Natural killer cell (primary cell): ENCODE data around the gene PPP1R26. TPM values are rescaled to one million over a fixed set of nuclear protein-coding genes. Genes with fewer than 3 reads are reported as not detected.

Source experiments
- ATAC-seq, 3 donors: fragments of 150-1000 bp in 2 of 3; fragments of 200-7000 bp in 1 of 3; cut with Tn5 transposase; 1 replicate in 1 of 3; 2 replicates in 2 of 3; pipeline ENCODE4 v1.10.0; 2021; ENCODE audit warnings: mild to moderate bottlenecking in 2 of 3, moderate library complexity in 2 of 3
- DNase-seq, 2 donors: peaks; one replicate each; pipeline versions ENCODE4 v3.0.0 to v3.0.0-alpha.2; 2013 to 2021; ENCODE audit warnings: mixed read lengths in 1 of 2
- H3K27ac ChIP-seq: one replicate; pipeline ENCODE4 v1.5.1; 2013; ENCODE audit warnings: mild to moderate bottlenecking, low read length
- H3K27me3 ChIP-seq: one replicate; pipeline ENCODE4 v1.6.1; 2013; ENCODE audit warnings: low read length; ENCODE audit not compliant: control insufficient read depth, insufficient read depth
- H3K36me3 ChIP-seq: one replicate; pipeline ENCODE4 v1.6.1; 2013; ENCODE audit warnings: low read length; ENCODE audit not compliant: control insufficient read depth, insufficient read depth
- H3K4me1 ChIP-seq: one replicate; pipeline ENCODE4 v1.6.1; 2013; ENCODE audit warnings: low read length; ENCODE audit not compliant: control insufficient read depth, insufficient read depth
- H3K4me3 ChIP-seq: one replicate; pipeline ENCODE4 v1.5.1; 2013; ENCODE audit warnings: low read length
- H3K9me3 ChIP-seq: one replicate; pipeline ENCODE4 v1.6.1; 2013; ENCODE audit warnings: low read length; ENCODE audit not compliant: control insufficient read depth, insufficient read depth
- H3K27ac Mint-ChIP-seq, 2 donors: one replicate each; pipeline ENCODE4 v1.8.0; 2022; ENCODE audit warnings: mild to moderate bottlenecking in 2 of 2, mixed read lengths in 2 of 2, moderate library complexity in 1 of 2
- H3K27me3 Mint-ChIP-seq, 2 donors: one replicate each; pipeline ENCODE4 v1.8.0; 2022; ENCODE audit warnings: low read depth in 2 of 2, mixed read lengths in 2 of 2
- H3K36me3 Mint-ChIP-seq: one replicate; pipeline ENCODE4 v1.8.0; 2022; ENCODE audit warnings: mixed read lengths
- H3K4me1 Mint-ChIP-seq, 2 donors: one replicate each; pipeline ENCODE4 v1.8.0; 2022; ENCODE audit warnings: mixed read lengths in 2 of 2
- H3K4me3 Mint-ChIP-seq: one replicate; pipeline ENCODE4 v1.8.0; 2022; ENCODE audit warnings: mild to moderate bottlenecking, moderate library complexity, mixed read lengths
- H3K9me3 Mint-ChIP-seq, 2 donors: one replicate each; pipeline ENCODE4 v1.8.0; 2022; ENCODE audit warnings: mixed read lengths in 2 of 2
- WGBS: methylation state at CpG from one replicate; pipeline ENCODE4 v1.1.7; 2013; ENCODE audit warnings: missing lambda C conversion rate; ENCODE audit not compliant: insufficient coverage; 5-methylcytosine and 5-hydroxymethylcytosine counted together
- intact Hi-C: fragments of 100-400 bp; cut with micrococcal nuclease; formaldehyde crosslinking; loops from one replicate; pipeline ENCODE4 v1.14.2; 2022
- total RNA-seq, 4 donors: library from RNA; stranded (reverse); fragments of 120-200 nt in 1 of 4; gene quantifications; one replicate each; pipeline versions ENCODE4 v1.2.3 to v1.2.4, GENCODE V29; 2013 to 2022
- TF ChIP-seq, protein P1 (sequence below): fragments of 200-600 bp; IDR thresholded peaks from one replicate; pipeline ENCODE4 v1.8.0; 2022; ENCODE audit warnings: antibody characterized with exemption

PPP1R26 gene
- total RNA-seq, 3 donors from 2014 or later (not counting 1 experiment from before 2014, with no cell fraction given), result 3.2 to 5.3 (median 3.6) TPM

DNA sequence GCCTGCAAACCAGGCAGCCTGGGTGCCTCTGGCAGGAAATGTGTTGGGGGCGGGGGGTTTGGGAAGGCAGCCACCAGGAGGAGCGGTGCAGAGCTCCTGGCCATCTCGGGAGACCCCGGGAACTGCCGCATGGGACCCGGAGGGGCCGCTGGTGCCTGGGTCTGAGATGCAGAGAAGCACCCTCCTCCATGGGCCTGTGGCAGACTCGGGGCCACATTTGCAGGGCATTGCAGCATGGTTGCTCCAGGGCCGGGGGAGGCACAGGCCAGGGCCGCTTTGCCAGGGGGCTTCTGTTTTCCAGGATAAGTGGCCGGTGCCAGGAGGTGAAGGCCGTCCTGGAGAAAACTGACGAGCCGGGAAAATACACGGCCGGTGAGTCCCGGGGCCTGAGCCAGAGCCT, 43.3 kb downstream of the PPP1R26 start:
- no peak overlapping the region for H3K27ac Mint-ChIP-seq
- DNase-seq (peak in 1 of 2 donors; percentile 6), ATAC-seq (no peak)
- Histone ChIP-seq H3K9me3 (no peaks in the 10 kb centered on the region), H3K27me3 (no peaks in the 10 kb centered on the region), H3K4me3 (no peak overlapping the region), H3K27ac (no peak overlapping the region), H3K36me3 (no peaks in the 10 kb centered on the region), H3K4me1 (no peaks in the 10 kb centered on the region)
- H3K4me1 Mint-ChIP-seq, result no peaks in the 10 kb centered on the region
- no peak overlapping the region for H3K4me3 Mint-ChIP-seq
- H3K27me3 Mint-ChIP-seq, result peaks cover 3 to 7% of the 10 kb centered on the region in 2 donors
- WGBS, result 78% methylated on average over 17 of the region's 17 CpGs
- intact Hi-C loops, result no loop called here
- no peaks in the 10 kb centered on the region for H3K9me3 Mint-ChIP-seq
- TF ChIP-seq, protein P1, sequence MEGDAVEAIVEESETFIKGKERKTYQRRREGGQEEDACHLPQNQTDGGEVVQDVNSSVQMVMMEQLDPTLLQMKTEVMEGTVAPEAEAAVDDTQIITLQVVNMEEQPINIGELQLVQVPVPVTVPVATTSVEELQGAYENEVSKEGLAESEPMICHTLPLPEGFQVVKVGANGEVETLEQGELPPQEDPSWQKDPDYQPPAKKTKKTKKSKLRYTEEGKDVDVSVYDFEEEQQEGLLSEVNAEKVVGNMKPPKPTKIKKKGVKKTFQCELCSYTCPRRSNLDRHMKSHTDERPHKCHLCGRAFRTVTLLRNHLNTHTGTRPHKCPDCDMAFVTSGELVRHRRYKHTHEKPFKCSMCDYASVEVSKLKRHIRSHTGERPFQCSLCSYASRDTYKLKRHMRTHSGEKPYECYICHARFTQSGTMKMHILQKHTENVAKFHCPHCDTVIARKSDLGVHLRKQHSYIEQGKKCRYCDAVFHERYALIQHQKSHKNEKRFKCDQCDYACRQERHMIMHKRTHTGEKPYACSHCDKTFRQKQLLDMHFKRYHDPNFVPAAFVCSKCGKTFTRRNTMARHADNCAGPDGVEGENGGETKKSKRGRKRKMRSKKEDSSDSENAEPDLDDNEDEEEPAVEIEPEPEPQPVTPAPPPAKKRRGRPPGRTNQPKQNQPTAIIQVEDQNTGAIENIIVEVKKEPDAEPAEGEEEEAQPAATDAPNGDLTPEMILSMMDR, result no peak
- no peaks in the 10 kb centered on the region for H3K36me3 Mint-ChIP-seq

DNA sequence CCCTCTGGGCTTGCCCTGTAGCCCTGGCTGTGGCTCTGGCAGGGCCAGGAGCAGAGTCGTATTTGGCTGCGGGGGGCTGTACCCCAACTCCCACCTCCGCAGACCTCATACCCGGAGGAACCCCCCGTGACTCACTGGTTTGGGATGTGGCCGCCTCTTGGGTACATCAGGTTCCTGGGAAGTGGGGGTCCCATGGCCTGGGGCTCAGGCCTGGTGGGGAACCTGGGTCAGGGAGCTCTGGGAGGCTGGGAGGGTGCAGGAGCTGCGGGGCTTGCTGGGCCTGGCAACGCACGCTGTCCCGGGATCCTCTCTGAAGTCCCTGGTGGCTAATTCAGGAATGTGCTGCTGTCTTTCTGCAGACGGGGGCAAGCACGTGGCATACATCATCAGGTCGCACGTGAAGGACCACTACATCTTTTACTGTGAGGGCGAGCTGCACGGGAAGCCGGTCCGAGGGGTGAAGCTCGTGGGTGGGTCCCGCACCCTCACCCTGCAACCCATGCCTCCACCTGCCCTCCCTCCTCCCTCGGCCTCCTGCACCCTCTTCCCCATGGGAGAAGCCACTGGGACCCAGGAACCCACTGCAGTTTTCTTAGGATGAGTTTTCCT, 44.0 kb downstream of the PPP1R26 start:
- WGBS, result 90% methylated on average over 21 of the region's 21 CpGs
- no peak overlapping the region for H3K27ac Mint-ChIP-seq

DNA sequence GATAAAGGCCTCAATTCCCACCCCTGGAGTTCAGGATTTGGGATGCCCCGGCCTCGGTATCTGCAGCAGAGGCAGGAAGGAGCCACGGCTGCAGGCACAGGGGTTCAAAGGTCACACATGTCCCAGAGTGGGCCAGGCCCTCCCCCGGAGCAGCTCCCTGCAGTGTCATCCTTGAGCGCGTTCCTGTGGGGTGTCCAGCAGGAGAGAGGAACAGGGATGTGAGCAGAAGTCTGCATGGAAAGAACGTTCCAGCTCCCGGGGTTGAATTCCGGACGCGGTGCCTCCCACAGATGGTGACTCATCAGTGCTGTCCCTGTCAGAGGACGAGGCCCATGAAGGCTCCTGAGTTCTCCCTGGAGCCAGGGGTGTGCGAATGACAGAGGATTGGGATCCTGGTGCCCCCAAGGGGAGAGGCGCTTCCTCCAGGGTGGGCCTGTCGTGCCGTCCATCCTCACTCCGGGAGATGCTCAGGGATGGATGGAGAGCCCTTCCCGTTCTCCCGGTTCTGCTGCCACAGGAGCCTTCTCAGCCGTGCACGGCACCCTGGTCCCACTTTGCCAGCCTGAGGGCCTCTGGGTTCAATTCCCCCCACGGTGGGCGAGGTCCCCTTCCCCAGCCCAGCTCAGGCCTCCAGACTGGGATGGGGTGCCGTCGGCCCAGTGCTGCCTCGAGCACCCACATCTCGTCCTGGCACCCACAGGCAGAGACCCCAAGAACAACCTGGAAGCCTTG, 44.7 kb downstream of the PPP1R26 start:
- H3K27ac ChIP-seq, result no peak overlapping the region
- no peaks in the 10 kb centered on the region for H3K9me3 ChIP-seq
- Mint-ChIP-seq H3K36me3 (no peaks in the 10 kb centered on the region), H3K4me3 (no peak overlapping the region), H3K27me3 (peaks cover 0 to 2% of the 10 kb centered on the region in 2 donors), H3K27ac (no peak overlapping the region), H3K4me1 (no peaks in the 10 kb centered on the region), H3K9me3 (no peaks in the 10 kb centered on the region)
- H3K4me1 ChIP-seq, result no peaks in the 10 kb centered on the region
- peak in 1 of 2 donors; percentile 9 for DNase-seq
- TF ChIP-seq, protein P1, result no peak
- WGBS, result 81% methylated on average over 27 of the region's 27 CpGs
- intact Hi-C loops, result no loop called here
- no peaks in the 10 kb centered on the region for H3K36me3 ChIP-seq
- no peak overlapping the region for H3K4me3 ChIP-seq
- ATAC-seq, result peak in 1 of 3 donors; percentile 3
- no peaks in the 10 kb centered on the region for H3K27me3 ChIP-seq

More for the DNA sequence above, 44.0 kb downstream of the PPP1R26 start:
- Histone ChIP-seq H3K4me1 (no peaks in the 10 kb centered on the region), H3K36me3 (no peaks in the 10 kb centered on the region), H3K27me3 (no peaks in the 10 kb centered on the region), H3K4me3 (no peak overlapping the region), H3K9me3 (no peaks in the 10 kb centered on the region), H3K27ac (no peak overlapping the region)
- Mint-ChIP-seq H3K27me3 (peaks cover 0 to 7% of the 10 kb centered on the region in 2 donors), H3K36me3 (no peaks in the 10 kb centered on the region), H3K4me1 (no peaks in the 10 kb centered on the region), H3K4me3 (no peak overlapping the region), H3K9me3 (no peaks in the 10 kb centered on the region)
- DNase-seq, result peak in 1 of 2 donors; percentile 10
- TF ChIP-seq, protein P1, result no peak
- intact Hi-C loops, result no loop called here
- ATAC-seq, result no peak
